ENCODE results near the gene SLITRK3.

- TF ChIP-seq CTCF (conservative IDR thresholded peaks at IDR 0.05; ENCODE audit: low read length) (no peak), EZH2phosphoT487 (IDR thresholded peaks at IDR 0.05; ENCODE audit: borderline replicate concordance, low read depth, low read length) (no peak)
These were observed 14.6 kb downstream of the SLITRK3 start for GRCh38 chr3:165181556-165181955.
